ENCODE results near the gene C17orf100. TPM values are rescaled to one million over a fixed set of nuclear protein-coding genes. Genes with fewer than 3 reads are reported as not detected.

C17orf100 gene
- total and polyA plus RNA-seq, 2 of the 13 experiments (the other 11 are each of a cell fraction or from before 2014, with no cell fraction given): 3.6 to 8.7 TPM

DNA sequence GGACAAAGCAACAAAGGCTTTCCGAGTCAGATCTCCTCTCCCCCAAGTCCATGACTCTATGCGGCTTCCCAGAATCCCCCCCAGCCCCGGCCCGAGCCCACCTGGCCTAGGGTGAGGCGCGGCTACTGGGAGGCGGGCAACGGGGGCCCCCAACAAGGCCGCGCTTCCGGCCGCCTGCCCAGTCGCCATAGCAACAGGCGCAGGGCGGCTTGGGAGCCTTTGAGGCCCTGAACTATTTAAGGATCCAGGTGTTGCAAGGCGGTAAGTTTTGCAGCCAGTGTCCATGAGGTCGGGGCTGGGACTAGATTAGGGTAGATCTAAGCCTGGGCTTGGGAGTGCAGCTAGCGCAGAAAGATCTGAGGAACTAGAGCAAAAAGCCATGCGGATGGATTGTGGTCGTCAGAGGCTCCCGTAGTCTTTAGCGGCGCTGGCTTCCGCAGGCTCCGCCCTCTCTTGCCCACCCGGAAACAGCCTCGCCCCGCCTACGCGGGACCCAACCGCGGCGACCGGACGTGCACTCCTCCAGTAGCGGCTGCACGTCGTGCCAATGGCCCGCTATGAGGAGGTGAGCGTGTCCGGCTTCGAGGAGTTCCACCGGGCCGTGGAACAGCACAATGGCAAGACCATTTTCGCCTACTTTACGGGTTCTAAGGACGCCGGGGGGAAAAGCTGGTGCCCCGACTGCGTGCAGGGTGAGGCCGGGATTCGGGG, 10.9 kb upstream of the C17orf100 start, which contains the start of the genes KIAA0753 and TXNDC17 (continued):
- TF ChIP-seq ZNF598 (CRISPR knock-in tag; IDR thresholded peaks at IDR 0.05; ENCODE audit: borderline replicate concordance) (peak; percentile 97), ASH2L (IDR thresholded peaks at IDR 0.05; ENCODE audit: insufficient read length, low read depth, low read length) (peak; percentile 87), POLR2A (IDR thresholded peaks at IDR 0.05; ENCODE audit: insufficient read depth in 1 of 2, low read depth in 2 of 2, low read length in 2 of 2) (peak; percentile 94 to 98), HHEX (CRISPR knock-in tag; IDR thresholded peaks at IDR 0.05) (no peak), SP5 (CRISPR knock-in tag; IDR thresholded peaks at IDR 0.05; ENCODE audit: borderline replicate concordance, low read depth) (no peak), YEATS4 (CRISPR knock-in tag; IDR thresholded peaks at IDR 0.05; ENCODE audit: borderline replicate concordance) (peak; percentile 72; the same call in 1 of the 2 replicates), HMG20B (CRISPR knock-in tag; conservative IDR thresholded peaks at IDR 0.05) (no peak), RCOR2 (CRISPR knock-in tag; IDR thresholded peaks at IDR 0.05) (0 out of 2 replicates have a peak, but pooled peaks have one; percentile 44), ZNF510 (CRISPR knock-in tag; IDR thresholded peaks at IDR 0.05; ENCODE audit: low read depth) (0 out of 2 replicates have a peak, but pooled peaks have one; percentile 75), TP53 (CRISPR knock-in tag; conservative IDR thresholded peaks at IDR 0.05) (no peak), ZNF703 (CRISPR knock-in tag; IDR thresholded peaks at IDR 0.05; ENCODE audit: borderline replicate concordance) (0 out of 2 replicates have a peak, but pooled peaks have one; percentile 65), TAF15 (IDR thresholded peaks at IDR 0.05; ENCODE audit: low read depth, low read length, poor library complexity, severe bottlenecking) (no peak), EEA1 (CRISPR knock-in tag; IDR thresholded peaks at IDR 0.05; ENCODE audit: borderline replicate concordance) (no peak), BORCS8-MEF2B (CRISPR knock-in tag; IDR thresholded peaks at IDR 0.05) (peak; percentile 64; the same call in 1 of the 2 replicates), KLF12 (CRISPR knock-in tag; IDR thresholded peaks at IDR 0.05; ENCODE audit: borderline replicate concordance) (peak; percentile 66; the same call in 1 of the 2 replicates), YEATS2 (CRISPR knock-in tag; IDR thresholded peaks at IDR 0.05; ENCODE audit: borderline replicate concordance) (peak; percentile 90; the same call in 1 of the 2 replicates)
- TF ChIP-seq, protein P1, sequence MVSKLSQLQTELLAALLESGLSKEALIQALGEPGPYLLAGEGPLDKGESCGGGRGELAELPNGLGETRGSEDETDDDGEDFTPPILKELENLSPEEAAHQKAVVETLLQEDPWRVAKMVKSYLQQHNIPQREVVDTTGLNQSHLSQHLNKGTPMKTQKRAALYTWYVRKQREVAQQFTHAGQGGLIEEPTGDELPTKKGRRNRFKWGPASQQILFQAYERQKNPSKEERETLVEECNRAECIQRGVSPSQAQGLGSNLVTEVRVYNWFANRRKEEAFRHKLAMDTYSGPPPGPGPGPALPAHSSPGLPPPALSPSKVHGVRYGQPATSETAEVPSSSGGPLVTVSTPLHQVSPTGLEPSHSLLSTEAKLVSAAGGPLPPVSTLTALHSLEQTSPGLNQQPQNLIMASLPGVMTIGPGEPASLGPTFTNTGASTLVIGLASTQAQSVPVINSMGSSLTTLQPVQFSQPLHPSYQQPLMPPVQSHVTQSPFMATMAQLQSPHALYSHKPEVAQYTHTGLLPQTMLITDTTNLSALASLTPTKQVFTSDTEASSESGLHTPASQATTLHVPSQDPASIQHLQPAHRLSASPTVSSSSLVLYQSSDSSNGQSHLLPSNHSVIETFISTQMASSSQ (IDR thresholded peaks at IDR 0.05; ENCODE audit: low read depth): no peak
- TF ChIP-seq, protein P1 (CRISPR knock-in tag; IDR thresholded peaks at IDR 0.05; ENCODE audit: borderline replicate concordance): peak; percentile 64; the same call in 1 of the 2 replicates
- TF ChIP-seq, protein P2, sequence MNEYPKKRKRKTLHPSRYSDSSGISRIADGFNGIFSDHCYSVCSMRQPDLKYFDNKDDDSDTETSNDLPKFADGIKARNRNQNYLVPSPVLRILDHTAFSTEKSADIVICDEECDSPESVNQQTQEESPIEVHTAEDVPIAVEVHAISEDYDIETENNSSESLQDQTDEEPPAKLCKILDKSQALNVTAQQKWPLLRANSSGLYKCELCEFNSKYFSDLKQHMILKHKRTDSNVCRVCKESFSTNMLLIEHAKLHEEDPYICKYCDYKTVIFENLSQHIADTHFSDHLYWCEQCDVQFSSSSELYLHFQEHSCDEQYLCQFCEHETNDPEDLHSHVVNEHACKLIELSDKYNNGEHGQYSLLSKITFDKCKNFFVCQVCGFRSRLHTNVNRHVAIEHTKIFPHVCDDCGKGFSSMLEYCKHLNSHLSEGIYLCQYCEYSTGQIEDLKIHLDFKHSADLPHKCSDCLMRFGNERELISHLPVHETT (CRISPR knock-in tag; conservative IDR thresholded peaks at IDR 0.05): peak; percentile 54
- TF ChIP-seq, protein P3, sequence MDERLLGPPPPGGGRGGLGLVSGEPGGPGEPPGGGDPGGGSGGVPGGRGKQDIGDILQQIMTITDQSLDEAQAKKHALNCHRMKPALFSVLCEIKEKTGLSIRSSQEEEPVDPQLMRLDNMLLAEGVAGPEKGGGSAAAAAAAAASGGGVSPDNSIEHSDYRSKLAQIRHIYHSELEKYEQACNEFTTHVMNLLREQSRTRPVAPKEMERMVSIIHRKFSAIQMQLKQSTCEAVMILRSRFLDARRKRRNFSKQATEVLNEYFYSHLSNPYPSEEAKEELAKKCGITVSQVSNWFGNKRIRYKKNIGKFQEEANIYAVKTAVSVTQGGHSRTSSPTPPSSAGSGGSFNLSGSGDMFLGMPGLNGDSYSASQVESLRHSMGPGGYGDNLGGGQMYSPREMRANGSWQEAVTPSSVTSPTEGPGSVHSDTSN (CRISPR knock-in tag; IDR thresholded peaks at IDR 0.05): no peak
- TF ChIP-seq, protein P4, sequence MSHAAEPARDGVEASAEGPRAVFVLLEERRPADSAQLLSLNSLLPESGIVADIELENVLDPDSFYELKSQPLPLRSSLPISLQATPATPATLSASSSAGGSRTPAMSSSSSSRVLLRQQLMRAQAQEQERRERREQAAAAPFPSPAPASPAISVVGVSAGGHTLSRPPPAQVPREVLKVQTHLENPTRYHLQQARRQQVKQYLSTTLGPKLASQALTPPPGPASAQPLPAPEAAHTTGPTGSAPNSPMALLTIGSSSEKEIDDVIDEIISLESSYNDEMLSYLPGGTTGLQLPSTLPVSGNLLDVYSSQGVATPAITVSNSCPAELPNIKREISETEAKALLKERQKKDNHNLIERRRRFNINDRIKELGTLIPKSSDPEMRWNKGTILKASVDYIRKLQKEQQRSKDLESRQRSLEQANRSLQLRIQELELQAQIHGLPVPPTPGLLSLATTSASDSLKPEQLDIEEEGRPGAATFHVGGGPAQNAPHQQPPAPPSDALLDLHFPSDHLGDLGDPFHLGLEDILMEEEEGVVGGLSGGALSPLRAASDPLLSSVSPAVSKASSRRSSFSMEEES (CRISPR knock-in tag; IDR thresholded peaks at IDR 0.05): 0 out of 2 replicates have a peak, but pooled peaks have one; percentile 40
